Umbilical cord (tissue), 2 donors: Measurements from ENCODE around the gene IMPA2. TPM values are rescaled to one million over a fixed set of nuclear protein-coding genes. Genes with fewer than 3 reads are reported as not detected.
A peak's percentile ranks its signal among the peaks of the same experiment; 100 is the strongest.
"Not testable (repeated sequence)": the region's sequence is repeated elsewhere in the genome, so short reads cannot be mapped to it uniquely, and the experiment has no call there.

Experiments used
- DNase-seq: peaks from one replicate; pipeline ENCODE4 v3.0.0-alpha.2; 2015; ENCODE audit warnings: low spot score
- total RNA-seq: library from RNA; depleted of rRNA; stranded (reverse); fragments of >200 nt; gene quantifications from one replicate; pipeline ENCODE4 v1.2.3, GENCODE V29; 2014; ENCODE audit warnings: low replicate concordance; ENCODE audit not compliant: insufficient read depth

Gene IMPA2
- total RNA-seq, 1 donor from 2014 or later = 79.0 TPM

- peak; percentile 63 for DNase-seq
Measured at GRCh38 chr18:11962597-11962996, 18.7 kb upstream of the IMPA2 start.

GRCh38 chr18:11963991-11964484, 17.3 kb upstream of the IMPA2 start:
- no peak for DNase-seq

- DNase-seq = peak; percentile 65
Measured at GRCh38 chr18:11969904-11970835, 11.1 kb upstream of the IMPA2 start.

GRCh38 chr18:11970836-11971226, 10.5 kb upstream of the IMPA2 start:
- not testable (repeated sequence) for DNase-seq

GRCh38 chr18:11972371-11973174, 8.7 kb upstream of the IMPA2 start:
- no peak for DNase-seq

GRCh38 chr18:11974741-11975325, 6.5 kb upstream of the IMPA2 start:
- DNase-seq = no peak

- no peak for DNase-seq
Measured at GRCh38 chr18:11975723-11976122, 5.6 kb upstream of the IMPA2 start.

GRCh38 chr18:11976315-11977152, 4.8 kb upstream of the IMPA2 start:
- DNase-seq = peak; percentile 89

- DNase-seq = no peak
Measured at GRCh38 chr18:11977153-11977466, 4.2 kb upstream of the IMPA2 start.

- no peak for DNase-seq
Measured at GRCh38 chr18:11978956-11979355, 2.4 kb upstream of the IMPA2 start.

- DNase-seq = no peak
Measured at GRCh38 chr18:11980163-11980493, 1.2 kb upstream of the IMPA2 start.

GRCh38 chr18:11980494-11981191, 664 bp upstream of the IMPA2 start:
- peak; percentile 99 for DNase-seq

- DNase-seq = peak; percentile 53
Measured at GRCh38 chr18:11981543-11982366, 448 bp downstream of the IMPA2 start.

GRCh38 chr18:11982981-11983380, 1.7 kb downstream of the IMPA2 start:
- DNase-seq = no peak

- no peak for DNase-seq
Measured at GRCh38 chr18:11983592-11983991, 2.3 kb downstream of the IMPA2 start.

GRCh38 chr18:11984091-11984490, 2.8 kb downstream of the IMPA2 start:
- DNase-seq = no peak

- DNase-seq = no peak
Measured at GRCh38 chr18:11985586-11985985, 4.3 kb downstream of the IMPA2 start.

GRCh38 chr18:11986061-11986460, 4.8 kb downstream of the IMPA2 start:
- DNase-seq = no peak

GRCh38 chr18:11987527-11987926, 6.2 kb downstream of the IMPA2 start:
- no peak for DNase-seq

- DNase-seq = no peak
Measured at GRCh38 chr18:11989174-11989573, 7.9 kb downstream of the IMPA2 start.
